ENCODE results near the gene GPS1.

The GPS1 gene

DNA sequence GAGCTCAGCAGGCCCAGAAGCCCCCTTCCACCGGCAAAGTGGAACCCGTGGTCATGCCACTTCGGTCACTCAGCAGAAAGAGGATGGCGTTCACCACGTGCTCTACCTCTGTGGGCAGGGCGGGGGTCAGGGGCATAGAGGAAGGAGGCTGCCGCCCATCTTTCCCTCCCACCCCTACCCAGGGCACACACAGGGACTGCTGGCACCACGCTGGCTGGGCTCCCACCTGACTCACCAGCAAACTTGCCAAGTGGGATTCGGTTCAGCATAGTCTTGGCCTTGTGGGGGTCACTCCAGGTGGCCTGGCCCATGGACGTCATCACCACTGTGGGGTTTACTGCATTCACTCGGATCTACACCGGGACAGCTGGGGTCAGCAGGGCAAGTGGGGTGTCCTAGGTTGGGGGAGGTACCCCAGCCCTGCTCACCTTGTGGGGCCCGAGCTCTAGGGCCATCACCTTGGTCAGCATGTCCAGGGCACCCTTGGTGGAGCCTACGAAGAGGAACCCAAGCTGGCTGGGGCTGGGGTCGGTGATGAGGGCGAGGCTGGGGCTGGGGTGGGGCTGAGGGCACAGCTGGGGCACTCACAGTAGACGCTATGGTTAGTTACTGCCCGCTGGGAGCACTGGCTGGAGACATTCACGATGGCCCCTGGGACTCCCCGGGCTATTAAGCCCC lies 15.6 kb upstream of the GPS1 start:
- TF ChIP-seq FOXM1 (IDR thresholded peaks at IDR 0.05; ENCODE audit: borderline replicate concordance, low read depth) (no peak), ZBTB7A (IDR thresholded peaks at IDR 0.05; ENCODE audit: low read depth) (no peak), RAD21 (IDR thresholded peaks at IDR 0.05; ENCODE audit: low read depth) (no peak), TAF1 (IDR thresholded peaks at IDR 0.05; ENCODE audit: low read depth) (no peak), CEBPB (IDR thresholded peaks at IDR 0.05) (no peak), EGR1 (IDR thresholded peaks at IDR 0.05) (no peak), CREB1 (IDR thresholded peaks at IDR 0.05; ENCODE audit: low read depth) (no peak), TCF12 (IDR thresholded peaks at IDR 0.05; ENCODE audit: low read depth) (no peak)
- TF ChIP-seq, protein P1, sequence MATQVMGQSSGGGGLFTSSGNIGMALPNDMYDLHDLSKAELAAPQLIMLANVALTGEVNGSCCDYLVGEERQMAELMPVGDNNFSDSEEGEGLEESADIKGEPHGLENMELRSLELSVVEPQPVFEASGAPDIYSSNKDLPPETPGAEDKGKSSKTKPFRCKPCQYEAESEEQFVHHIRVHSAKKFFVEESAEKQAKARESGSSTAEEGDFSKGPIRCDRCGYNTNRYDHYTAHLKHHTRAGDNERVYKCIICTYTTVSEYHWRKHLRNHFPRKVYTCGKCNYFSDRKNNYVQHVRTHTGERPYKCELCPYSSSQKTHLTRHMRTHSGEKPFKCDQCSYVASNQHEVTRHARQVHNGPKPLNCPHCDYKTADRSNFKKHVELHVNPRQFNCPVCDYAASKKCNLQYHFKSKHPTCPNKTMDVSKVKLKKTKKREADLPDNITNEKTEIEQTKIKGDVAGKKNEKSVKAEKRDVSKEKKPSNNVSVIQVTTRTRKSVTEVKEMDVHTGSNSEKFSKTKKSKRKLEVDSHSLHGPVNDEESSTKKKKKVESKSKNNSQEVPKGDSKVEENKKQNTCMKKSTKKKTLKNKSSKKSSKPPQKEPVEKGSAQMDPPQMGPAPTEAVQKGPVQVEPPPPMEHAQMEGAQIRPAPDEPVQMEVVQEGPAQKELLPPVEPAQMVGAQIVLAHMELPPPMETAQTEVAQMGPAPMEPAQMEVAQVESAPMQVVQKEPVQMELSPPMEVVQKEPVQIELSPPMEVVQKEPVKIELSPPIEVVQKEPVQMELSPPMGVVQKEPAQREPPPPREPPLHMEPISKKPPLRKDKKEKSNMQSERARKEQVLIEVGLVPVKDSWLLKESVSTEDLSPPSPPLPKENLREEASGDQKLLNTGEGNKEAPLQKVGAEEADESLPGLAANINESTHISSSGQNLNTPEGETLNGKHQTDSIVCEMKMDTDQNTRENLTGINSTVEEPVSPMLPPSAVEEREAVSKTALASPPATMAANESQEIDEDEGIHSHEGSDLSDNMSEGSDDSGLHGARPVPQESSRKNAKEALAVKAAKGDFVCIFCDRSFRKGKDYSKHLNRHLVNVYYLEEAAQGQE (IDR thresholded peaks at IDR 0.05; ENCODE audit: low read depth), result no peak
- TF ChIP-seq, protein P2, sequence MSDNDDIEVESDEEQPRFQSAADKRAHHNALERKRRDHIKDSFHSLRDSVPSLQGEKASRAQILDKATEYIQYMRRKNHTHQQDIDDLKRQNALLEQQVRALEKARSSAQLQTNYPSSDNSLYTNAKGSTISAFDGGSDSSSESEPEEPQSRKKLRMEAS (IDR thresholded peaks at IDR 0.05), result no peak

DNA sequence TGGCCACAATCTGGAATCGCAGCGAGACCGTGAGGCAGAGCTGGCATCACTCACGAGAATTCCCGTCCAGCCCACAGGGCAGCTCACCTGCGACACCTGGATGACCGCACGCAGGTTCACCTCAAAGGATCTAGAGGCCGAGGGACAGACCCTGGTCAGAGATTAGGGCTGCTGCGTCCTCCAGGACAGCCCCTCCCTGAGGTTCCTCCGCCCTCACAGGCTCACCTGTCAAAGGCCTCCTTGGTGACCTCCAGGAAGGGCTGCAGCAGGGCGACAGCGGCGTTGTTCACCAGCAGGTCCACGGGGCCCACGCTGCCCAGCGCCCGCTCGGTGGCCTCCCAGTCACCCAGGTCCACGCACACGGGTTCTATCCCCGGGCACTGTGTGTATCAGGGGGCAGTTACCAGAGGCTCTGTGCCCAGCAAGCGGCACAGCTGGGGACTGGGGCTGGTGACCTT lies 15.0 kb upstream of the GPS1 start:
- TF ChIP-seq TCF12 (IDR thresholded peaks at IDR 0.05; ENCODE audit: low read depth) (no peak), TAF1 (IDR thresholded peaks at IDR 0.05; ENCODE audit: low read depth) (no peak), NFIC (IDR thresholded peaks at IDR 0.05) (no peak), YY1 (IDR thresholded peaks at IDR 0.05; ENCODE audit: low read depth) (no peak), EP300 (IDR thresholded peaks at IDR 0.05; ENCODE audit: borderline replicate concordance) (no peak), RAD21 (IDR thresholded peaks at IDR 0.05; ENCODE audit: low read depth) (no peak), FOXM1 (IDR thresholded peaks at IDR 0.05; ENCODE audit: borderline replicate concordance, low read depth) (no peak), TEAD4 (IDR thresholded peaks at IDR 0.05) (no peak), CEBPB (IDR thresholded peaks at IDR 0.05) (no peak), EGR1 (IDR thresholded peaks at IDR 0.05) (no peak), ZBTB7A (IDR thresholded peaks at IDR 0.05; ENCODE audit: low read depth) (no peak)
- TF ChIP-seq, protein P1 (IDR thresholded peaks at IDR 0.05; ENCODE audit: low read depth), result no peak
- TF ChIP-seq, protein P3, sequence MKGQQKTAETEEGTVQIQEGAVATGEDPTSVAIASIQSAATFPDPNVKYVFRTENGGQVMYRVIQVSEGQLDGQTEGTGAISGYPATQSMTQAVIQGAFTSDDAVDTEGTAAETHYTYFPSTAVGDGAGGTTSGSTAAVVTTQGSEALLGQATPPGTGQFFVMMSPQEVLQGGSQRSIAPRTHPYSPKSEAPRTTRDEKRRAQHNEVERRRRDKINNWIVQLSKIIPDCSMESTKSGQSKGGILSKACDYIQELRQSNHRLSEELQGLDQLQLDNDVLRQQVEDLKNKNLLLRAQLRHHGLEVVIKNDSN (IDR thresholded peaks at IDR 0.05), result no peak
- TF ChIP-seq, protein P2 (IDR thresholded peaks at IDR 0.05), result no peak

DNA sequence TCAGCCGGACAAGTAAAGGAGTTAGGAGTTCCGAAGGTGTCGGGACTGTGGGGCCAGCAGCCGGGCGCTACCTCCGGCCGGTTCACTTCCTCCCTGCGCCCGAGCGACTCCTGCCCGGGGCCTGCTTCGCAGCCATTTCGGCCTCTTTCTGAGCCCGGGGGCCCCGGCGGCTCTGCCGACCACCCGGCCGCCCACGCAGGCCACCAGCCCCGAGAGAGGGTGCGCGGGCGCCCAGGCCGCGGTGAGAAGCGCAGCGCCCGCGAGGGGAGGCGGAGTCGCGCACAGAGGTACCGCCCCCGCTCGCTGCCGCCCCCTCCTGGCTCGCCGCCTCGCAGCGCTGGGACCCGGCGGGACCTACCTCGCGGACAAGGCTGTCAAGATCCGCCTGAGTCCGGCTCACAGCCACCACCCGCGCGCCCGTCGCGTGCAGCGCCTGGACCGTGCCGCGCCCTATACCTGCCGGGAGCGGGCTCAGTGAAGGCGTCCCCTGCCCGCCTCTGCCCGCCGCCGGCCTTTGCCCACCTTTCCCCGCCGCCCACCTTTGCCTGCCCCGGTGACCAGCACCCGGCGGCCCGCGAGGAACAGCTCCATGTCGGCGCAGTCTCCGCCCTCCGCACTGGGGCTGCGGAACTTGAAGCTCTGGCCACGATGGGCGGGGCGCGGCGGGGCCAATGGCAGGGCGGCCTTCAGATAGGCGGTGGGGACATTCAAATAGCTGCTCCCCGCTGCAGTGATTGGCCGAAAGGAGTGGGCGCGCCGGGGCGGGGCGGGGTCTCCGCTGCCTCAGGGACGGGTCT lies 14.4 kb upstream of the GPS1 start, which contains the start of gene DCXR:
Gene DCXR, minus strand, starts transcription at position 606 of the 797 bp plus-strand sequence. Its CDS starts 15 bp downstream, at position 591.
- TF ChIP-seq EP300 (IDR thresholded peaks at IDR 0.05; ENCODE audit: borderline replicate concordance) (no peak), ZBTB7A (IDR thresholded peaks at IDR 0.05; ENCODE audit: low read depth) (peak; percentile 76; the same call in 1 of the 2 replicates), YY1 (IDR thresholded peaks at IDR 0.05; ENCODE audit: low read depth) (peak; percentile 78), NFIC (IDR thresholded peaks at IDR 0.05) (no peak), RAD21 (IDR thresholded peaks at IDR 0.05; ENCODE audit: low read depth) (peak; percentile 28; the same call in 1 of the 2 replicates), EGR1 (IDR thresholded peaks at IDR 0.05) (peak; percentile 90)
- TF ChIP-seq, protein P1 (IDR thresholded peaks at IDR 0.05; ENCODE audit: low read depth), result 0 out of 2 replicates have a peak, but pooled peaks have one; percentile 23
- TF ChIP-seq, protein P2 (IDR thresholded peaks at IDR 0.05), result peak; percentile 88

DNA sequence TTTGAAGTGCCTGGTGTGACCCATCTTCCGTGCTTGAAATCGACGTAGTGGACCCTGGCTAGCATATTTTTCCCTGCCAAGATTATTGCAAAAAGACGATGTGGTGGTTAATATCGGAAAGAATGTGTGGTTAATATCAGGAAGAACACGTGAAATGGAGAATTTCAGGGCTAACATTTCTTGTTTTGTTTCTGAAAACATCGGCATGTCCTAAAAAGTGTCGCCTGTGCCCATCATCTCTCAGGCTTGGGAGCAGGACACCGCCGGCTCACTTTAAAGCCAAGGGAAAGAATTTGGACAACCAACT lies 13.9 kb upstream of the GPS1 start:
- TF ChIP-seq, protein P2 (IDR thresholded peaks at IDR 0.05), result no peak
- TF ChIP-seq EGR1 (IDR thresholded peaks at IDR 0.05) (no peak), CEBPB (IDR thresholded peaks at IDR 0.05) (no peak), TEAD4 (IDR thresholded peaks at IDR 0.05) (no peak), RAD21 (IDR thresholded peaks at IDR 0.05; ENCODE audit: low read depth) (no peak)
- TF ChIP-seq, protein P1 (IDR thresholded peaks at IDR 0.05; ENCODE audit: low read depth), result no peak

Data from Ishikawa (cell line).